GM19351 (cell line): ENCODE data around the gene DNAH8.
A peak's percentile ranks its signal among the peaks of the same experiment; 100 is the strongest.

Experiments
- ATAC-seq: cut with Tn5 transposase; IDR thresholded peaks from one replicate; pipeline ENCODE4 v1.9.1; 2021; ENCODE audit warnings: mild to moderate bottlenecking, moderate library complexity; ENCODE audit not compliant: unreplicated experiment

DNAH8 gene

DNA sequence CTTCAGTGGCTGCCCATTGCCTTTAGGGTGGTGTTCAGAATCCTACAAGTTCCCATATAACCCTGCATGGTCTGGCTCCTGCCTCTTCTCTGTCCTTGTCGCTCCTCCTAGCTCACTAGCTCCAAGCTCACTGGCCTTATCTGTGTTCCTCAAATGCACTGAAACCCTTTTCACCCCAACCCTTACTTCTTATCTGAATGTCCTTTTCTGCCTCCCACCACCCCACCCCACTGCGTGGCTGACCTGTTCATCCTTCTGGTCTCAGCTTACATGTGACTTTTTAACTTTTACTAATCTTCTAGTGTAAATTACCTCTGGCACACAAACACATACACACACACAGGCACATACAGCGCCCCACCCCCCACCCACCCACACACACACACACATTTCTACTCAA lies 292.5 kb downstream of the DNAH8 start:
- no peak for ATAC-seq

DNA sequence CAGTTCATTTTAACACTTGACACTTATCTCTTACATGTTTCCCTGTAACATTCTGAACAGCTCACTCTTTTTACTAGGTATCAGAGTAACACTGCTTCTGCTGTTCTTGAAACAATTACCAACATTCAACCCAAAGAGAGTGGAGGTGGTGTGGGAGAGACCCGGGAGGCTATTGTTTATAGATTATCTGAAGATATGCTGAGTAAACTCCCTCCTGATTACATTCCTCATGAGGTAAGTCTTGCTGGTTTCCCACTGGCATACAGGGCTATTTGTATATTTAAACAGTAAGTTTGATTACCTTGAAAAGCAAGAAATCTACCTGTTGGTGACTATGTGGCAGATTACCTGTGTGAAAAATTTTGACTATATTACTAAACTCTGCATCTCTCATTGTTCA lies 293.6 kb downstream of the DNAH8 start:
- ATAC-seq, result no peak

DNA sequence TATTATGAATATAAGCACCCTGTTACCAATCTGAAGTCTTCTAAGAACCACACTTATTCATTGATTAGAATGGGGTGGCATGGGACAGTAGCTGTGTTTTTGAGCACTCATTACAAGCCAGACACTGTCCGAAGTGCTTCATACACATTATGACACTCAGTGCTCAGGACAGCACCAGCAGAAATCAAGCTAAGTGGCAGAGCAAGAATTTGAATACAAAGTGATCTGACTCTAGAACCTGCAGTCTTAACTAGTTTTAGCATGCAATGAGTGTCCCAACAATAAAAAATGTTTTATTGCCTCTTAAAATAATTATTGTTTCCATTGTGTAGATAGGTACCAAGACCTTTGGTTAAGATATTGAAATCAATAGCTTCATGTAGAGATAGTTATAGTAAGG lies 294.4 kb downstream of the DNAH8 start:
- ATAC-seq, result no peak

DNA sequence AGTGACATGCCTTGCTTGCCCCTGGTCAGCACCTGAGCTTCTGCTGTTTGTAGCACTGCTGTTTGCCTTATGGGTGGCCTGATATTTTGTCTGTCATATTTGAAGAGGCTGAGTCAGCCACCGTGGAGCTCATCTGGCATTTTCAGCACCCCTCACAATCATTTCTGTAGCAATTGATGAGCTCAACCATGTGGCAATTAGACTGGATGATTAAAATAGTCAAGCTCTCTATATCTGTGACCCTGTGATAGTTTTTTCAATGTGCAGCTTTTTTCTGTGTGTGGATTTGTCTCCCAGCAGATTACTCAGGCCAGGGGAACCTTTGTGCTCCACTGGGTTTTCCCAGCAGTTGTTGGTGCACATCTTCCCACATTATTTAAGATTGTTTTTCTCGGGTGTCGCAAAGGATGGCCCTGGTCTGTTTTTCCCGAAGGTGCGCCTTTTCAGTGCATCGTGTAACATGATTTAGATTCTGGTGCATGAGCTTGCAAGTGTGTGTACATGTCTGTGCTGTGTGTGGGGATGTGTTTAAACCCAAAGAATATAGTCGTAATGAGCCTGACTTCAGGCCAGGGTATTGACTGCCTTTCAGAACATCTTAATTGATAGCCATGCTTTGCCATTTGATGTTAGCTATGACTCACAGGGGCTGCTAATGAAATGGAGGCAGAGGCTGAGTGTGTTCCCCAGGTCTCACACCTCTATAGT lies 301.9 kb downstream of the DNAH8 start:
- ATAC-seq, result no peak

DNA sequence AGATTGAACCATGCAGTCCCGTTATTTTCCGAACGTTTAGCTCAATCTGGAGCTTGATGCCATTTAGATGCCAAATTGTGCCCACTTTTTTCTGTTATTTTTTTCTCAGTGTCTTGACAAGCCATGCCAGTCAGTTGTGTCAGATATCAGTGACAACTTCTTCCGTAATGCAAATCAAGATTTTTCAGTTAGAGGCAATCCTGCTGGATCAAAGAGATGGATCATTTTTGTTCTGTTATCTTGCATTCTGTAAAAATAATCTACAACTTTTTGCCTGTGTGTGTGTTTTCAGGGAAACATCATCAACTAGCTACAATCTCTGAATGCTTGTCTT lies 302.4 kb downstream of the DNAH8 start:
- no peak for ATAC-seq

DNA sequence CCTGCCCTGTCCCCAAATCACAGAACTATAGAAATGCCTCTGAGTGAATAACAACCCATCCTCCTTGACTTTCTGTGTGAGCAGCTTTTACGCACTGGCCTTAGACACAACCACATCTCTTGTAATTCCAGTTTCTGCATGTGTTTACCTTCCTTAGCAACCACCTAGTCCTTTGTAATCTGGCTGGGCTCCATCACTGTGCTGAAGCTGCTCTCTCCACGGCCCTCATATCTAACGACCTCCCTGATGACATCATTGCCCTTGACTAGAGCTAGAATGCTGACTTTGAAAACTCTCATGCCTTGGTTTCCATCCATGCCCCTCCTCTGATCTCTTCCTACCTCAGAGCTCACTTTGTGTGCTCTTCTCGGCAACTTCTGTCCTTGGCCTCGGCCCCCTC lies 303.0 kb downstream of the DNAH8 start:
- no peak for ATAC-seq

DNA sequence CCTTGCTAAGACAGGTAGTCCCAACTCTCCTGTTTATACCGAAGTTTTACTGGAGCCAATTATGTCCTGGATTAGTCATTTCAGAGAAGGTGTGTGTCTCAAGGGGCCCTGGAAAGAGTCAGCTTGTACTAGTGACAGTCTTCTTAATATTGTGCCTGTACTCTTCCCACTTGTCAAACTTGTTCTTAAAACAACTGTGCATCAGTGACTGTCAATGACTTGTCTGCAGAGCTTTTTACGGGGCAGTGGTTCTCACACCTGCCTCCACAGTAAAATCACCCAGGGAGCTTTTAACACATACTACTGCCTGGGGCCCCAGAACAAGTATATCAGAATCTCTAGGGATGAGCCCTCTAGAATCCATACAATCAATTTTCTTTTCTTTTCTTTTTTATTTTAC lies 305.0 kb downstream of the DNAH8 start:
- ATAC-seq, result no peak

DNA sequence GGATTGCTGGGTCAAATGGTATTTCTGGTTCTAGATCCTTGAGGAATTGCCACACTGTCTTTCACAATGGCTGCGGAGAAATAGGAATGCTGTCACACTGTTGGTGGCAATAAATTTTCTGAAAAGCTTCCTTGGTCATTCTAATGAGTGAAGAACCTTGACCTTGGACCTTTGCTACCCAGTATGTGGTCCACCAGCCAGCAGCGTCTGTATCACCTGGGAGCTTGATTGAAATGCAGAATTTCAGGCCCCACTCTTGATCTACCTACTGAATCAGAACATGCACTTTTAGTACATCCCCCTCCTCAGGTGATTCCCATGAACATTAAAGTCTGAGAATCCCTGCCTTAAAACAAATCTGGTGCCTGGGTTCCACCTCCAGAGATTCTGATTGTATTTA lies 305.9 kb downstream of the DNAH8 start:
- ATAC-seq, result no peak

DNA sequence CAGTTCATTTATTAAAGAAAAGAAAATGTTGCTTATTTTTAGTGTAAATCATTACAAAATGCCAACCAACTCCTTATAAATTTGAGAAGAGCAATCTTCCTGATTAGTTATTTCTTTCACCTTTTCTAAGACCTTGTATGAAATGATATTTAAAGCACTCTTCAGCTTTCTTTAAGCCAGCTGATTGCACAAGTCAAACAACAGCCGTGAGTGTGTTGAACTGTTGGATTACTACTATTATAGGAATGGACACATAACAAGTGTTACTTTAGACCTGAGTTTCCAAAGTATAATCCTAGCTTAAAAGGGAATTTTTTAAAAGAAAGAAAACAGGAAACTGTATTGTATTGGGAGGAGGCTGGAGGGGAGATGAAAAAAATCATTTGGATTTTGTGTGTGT lies 306.7 kb downstream of the DNAH8 start:
- ATAC-seq, result no peak

DNA sequence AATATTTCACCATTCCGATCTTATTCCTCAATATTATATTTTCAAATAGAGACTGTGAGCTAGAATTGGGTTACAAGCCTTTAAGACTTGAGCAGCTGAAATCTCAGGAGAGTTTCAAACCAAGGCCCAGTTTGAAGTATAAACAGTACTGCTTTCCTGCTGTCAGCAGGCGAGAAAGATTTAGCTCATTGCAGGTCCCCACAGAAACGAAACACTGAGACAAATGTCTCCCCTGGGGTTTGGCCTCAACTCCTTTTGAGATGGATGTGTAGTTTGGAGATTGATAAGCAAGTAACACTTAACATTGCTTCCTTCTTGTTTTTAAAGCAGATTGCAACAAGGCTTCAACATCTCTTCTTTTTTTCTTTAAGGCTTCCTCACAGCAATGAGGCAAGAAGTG lies 311.1 kb downstream of the DNAH8 start:
- ATAC-seq, result no peak

DNA sequence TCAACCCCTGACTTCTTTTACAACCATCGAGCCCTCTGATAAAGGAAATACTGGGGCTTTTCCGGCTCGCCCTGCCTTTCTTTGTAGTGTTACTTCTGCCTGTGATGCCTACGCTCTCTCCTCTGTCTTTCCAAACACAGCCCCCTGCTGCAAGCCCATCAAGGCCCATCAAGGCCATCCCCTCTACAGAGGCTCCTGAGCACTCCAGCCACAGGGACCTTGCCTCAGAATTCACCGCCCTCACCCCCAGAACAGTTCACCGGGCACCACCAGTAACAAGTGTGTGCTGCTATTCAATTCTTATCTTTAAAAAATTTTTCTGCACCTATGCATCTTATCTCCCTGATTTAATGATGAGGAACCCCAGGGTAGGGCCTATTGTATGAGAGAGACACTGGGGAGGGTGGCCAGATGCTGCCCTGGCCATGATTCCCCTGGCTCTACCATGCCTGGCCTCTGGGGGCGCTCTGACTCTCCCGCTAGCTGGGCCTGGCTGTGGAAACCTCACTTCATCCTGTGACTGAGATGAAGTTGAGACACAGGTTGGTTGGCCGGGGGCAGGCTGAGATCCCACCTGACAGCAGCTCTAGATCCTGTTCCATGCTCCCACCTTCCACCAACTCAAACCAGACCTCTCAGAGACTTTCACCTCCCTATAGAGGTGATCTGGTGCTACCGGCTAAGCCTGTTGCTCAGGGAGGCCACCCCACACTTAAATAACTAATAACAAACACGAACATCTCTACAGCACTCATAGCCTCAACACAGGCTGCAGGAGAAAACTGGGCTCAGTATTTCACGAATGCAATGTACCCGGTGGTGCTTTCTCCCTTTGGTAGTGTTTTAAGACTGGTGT lies 314.3 kb downstream of the DNAH8 start:
- ATAC-seq, result no peak

DNA sequence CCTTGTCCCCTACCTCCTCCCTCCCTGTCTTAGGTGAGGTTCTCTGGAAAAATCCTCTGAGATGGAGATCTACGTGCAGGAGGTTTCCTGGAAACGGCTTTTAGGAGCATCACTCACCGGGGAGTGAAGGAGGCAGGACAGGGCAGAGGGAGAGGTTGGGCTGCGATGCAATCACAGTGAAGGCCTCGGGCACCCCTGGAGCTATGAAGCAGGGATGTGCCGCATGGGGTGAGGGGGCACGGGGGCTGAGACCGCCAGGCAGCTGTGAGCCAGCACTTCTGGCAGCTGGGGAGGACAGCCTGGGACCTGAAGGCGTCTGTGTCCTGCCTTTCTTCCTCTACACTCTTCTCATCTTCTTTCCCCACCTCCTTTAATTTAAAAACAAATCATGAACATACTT lies 320.6 kb downstream of the DNAH8 start:
- no peak for ATAC-seq

DNA sequence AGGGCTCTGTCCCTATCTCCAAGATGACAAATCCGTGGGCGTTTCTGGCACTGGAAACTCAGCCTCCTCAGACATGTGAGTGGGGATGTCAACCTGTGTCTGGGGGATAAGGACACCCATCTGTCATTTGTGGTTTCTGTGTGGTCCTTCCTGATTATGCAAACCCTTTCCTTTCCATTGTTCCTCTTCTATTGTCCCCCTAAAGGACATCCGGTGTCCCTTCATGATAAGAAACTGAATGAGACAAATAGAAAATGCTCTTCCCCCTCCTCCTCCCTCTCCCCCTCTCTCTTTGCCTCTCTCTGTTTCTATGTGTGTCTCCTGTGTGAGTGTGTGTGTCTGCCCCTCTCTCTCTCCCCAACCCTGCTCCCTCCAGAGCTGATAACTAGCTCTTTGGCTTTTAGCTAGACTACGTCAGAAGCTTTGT lies 322.0 kb downstream of the DNAH8 start:
- no peak for ATAC-seq

DNA sequence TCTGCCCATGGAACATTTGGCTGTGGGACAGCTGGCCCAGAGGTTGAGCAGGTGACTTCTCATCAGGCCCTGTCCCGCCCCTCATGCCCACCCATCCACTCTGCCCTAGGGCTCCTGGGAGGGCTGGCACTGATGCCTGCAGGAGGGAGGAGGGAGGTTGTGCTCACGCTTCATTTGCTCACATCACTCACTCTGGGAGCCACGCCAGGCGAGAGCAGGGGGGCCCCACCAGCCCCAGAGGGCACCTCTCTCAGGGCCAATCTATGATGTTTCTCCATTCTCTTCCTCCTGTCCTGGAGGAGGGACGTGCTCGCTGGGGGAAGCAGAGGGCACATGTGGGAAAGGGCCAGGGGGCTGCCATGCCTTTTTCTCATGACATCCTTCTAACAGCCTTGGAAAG lies 322.6 kb downstream of the DNAH8 start:
- ATAC-seq, result no peak

DNA sequence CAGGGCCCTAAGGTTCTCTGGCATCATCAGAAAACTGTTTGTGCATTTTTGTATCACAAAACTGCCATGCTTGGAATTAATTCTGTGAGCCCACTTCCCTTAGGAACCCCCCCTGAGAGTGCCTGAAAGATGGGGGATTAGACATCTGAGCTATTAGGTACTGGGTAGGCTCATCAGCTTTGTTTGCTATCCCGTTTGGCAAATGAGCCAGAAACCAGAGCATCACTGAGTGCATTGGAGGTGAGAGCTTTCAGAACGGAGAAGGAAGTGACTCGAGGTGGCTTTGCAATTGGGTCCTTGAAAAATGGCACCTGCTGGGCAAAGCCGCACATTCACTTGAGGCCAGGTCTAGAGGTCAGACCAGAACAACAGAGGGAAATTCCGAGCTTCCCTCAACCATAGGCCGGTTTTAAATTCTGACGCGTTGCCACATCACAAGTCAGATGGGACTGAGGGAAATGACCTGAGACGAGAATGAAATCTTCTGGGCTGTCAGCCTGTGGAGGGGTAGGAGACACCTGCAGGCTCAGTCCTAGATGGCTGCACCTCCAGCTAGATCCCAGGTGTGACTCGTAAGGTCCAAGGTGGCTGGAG lies 325.1 kb downstream of the DNAH8 start:
- ATAC-seq, result no peak

DNA sequence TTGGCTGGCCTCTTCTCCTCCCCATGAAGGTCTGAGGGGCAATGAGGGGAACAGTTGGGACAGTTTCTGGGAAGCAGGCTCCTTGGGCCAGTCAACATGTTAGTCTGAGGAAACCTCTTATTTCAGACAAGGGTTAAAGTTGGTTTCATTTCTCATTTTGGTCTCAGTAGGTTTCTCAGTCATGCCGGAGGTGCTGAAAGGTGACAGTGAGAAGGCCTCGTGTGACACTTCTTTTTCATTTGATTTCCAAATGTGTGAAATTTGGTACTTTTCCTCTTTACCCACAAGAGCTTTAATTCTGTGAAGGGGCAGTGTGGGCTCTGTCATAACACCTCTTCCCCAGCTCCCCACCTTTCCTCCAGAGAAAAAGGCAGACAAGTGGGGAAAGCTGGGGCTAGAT lies 326.0 kb downstream of the DNAH8 start:
- ATAC-seq, result peak; percentile 80

DNA sequence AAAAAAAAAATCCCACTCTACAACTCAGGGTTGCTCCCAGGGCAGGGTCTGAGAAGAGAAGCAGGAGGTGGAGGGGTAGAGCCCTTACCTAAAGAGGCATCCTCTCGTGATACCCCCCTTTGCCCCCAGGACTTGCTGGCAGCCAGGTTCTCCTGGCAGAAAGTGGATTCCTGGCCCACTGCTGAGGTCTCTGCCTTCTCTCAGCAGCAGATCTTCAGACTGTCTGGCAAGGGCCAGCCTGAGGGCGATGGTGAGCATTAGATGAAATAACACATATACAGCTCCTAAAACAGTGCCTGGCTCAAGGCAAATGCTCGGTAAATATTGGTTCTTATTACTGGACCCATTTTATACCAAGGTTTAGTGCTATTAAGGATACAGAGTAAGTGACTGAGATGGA lies 328.7 kb downstream of the DNAH8 start:
- ATAC-seq, result no peak

DNA sequence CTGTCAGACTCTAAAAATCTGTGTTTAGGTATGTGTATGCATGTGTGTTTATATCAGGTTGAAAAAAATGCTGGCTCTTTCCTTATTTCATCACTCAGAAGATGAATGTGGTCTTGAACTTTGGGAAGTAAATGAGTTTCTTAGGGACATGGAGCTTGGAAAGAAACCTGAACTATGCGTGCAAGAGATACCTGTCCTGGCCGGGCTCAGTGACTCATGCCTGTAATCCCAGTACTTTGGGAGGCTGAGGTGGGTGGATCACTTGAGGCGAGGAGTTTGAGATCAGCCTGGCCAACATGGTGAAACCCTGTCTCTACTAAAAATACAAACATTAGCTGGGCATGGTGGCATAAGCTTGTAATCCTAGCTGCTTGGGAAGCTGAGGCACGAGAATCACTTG lies 329.1 kb downstream of the DNAH8 start:
- no peak for ATAC-seq

DNA sequence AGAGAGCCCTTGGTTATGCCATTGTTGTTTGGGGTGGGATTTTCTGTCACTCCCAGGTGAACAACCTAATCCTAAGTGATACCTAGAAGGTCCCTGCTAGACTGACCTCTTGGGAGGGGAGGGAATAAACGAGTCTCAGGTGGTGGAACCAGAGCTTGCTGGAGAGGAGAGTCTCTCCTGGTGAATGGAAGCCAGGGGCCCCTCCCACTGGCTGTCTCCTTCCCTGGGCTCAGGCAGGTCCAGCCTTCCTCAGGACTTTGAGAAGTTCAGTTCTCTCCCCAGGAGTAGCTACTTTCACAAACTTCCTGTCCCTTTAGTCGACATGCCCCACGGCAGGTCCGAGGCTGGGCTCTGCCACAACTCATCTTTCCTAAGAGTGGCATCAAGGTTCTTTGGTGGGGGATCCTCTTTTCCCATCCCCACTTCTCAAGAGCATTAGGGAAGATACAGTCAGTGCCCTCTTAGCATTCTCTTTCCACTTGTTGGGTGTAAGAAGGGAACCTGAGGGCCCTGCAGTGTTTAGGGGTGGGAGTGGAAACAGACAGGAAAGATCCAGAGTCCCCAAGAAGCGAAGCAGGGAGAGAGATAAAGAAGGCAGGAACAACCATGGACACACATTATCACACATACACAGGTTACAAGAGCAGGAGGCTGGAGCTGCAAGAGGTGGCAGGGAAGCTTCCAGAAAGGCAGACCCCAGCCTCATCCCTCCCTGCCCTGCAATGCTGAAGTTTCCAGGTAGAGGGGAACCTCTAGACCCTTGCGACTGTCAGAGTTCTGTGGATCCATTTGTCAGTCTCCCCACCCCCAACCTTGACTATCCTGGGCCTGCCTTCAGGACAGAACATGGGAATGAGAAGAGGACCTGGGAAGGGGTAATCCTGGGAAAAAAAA lies 332.6 kb downstream of the DNAH8 start:
- no peak for ATAC-seq

DNA sequence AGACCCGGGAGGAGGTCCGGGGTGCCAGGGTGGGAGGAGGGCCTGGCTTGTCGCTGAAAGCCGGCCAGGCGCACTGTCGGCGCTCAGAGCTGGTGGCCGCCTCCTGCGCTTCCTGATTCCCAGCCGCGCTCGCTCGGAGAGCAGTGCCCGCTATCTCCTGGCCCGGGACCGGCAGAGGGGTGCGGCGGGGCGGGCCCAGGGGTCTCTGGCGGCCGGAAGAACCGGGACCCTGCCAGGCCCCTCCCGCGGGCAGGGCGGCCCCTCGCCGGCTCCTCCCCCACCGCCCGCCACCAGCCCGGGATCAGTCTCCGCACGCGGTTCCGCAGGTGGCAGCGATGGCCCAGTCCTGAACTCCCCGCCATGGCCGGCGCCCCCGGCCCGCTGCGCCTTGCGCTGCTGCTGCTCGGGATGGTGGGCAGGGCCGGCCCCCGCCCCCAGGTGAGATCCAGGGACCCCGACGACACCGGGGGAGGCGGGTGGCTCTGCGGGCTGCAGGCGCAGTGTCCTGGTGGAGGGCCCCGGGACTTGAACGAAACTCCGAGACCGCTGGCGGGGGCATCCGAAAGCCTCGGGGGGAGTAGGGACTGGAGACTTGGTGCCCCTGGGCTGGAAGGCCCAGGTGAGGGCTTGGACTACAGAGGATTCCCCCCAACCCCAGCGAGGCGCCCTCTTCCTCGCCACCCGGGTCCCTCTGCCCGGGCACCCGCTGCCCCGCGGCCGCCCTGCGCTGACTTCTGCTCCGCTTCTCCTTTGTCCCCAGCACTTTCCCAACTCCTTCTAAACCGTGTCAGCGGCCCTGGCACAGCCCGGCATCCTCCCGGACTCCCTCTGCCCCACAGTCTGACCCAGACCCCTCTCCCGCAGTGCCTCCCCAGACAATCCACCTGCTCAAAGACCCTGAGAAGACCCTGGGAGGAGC lies 333.6 kb downstream of the DNAH8 start, which contains the start of gene GLP1R:
Gene GLP1R (plus strand): TSS at position 301 of the 919 bp plus-strand sequence. CDS start 60 bp downstream, at position 361.
- no peak for ATAC-seq
